Measurements from ENCODE around the gene ANKRD33.

GRCh38 chr12:51890511-51891171 lies 2.7 kb downstream of the ANKRD33 start:
- TF ChIP-seq CTCF (IDR thresholded peaks at IDR 0.05) (no peak), POLR2A (IDR thresholded peaks at IDR 0.05) (no peak), EP300 (IDR thresholded peaks at IDR 0.05) (no peak)

Data from tibial nerve (tissue), 4 donors.